IMR-90 (cell line): ENCODE data around the gene DRAXIN. TPM values are rescaled to one million over a fixed set of nuclear protein-coding genes. Genes with fewer than 3 reads are reported as not detected.

Experiments
- BHLHE40 ChIP-seq: fragments of 150-350 bp; IDR thresholded peaks from 2 replicates; pipeline ENCODE4 v1.6.1; 2016; ENCODE audit warnings: mild to moderate bottlenecking, low read depth, low read length
- CHD1 ChIP-seq: IDR thresholded peaks from 2 replicates; pipeline ENCODE4 v1.6.1; 2012; ENCODE audit warnings: low read depth, low read length, improper control_type of control experiment
- ELK1 ChIP-seq: fragments of 150-350 bp; IDR thresholded peaks from 2 replicates; pipeline ENCODE4 v1.6.1; 2016; ENCODE audit warnings: low read depth, mild to moderate bottlenecking, low read length, moderate library complexity, borderline replicate concordance
- MAZ ChIP-seq: IDR thresholded peaks from 2 replicates; pipeline ENCODE4 v1.6.1; 2012; ENCODE audit warnings: low read depth, mild to moderate bottlenecking, low read length, improper control_type of control experiment, moderate library complexity, borderline replicate concordance
- RAD21 ChIP-seq: IDR thresholded peaks from 2 replicates; pipeline ENCODE4 v1.6.1; 2012; ENCODE audit warnings: low read length, improper control_type of control experiment
- polyA plus RNA-seq, 3 experiments: library from polyadenylated mRNA; depleted of rRNA; stranded (reverse); fragments of >200 nt; gene quantifications; 2 replicates each; pipeline ENCODE4 v1.2.3, GENCODE V29; 2012; ENCODE audit warnings: low replicate concordance in 1 of 3
- total RNA-seq: library from RNA; depleted of rRNA; stranded (reverse); fragments of >200 nt; gene quantifications from 2 replicates; pipeline ENCODE4 v1.2.3, GENCODE V29; 2012

Gene DRAXIN
- total and polyA plus RNA-seq, 2 of the 4 experiments (the other 2 are of a cell fraction) = under 0.01 to 0.02 TPM

DNA sequence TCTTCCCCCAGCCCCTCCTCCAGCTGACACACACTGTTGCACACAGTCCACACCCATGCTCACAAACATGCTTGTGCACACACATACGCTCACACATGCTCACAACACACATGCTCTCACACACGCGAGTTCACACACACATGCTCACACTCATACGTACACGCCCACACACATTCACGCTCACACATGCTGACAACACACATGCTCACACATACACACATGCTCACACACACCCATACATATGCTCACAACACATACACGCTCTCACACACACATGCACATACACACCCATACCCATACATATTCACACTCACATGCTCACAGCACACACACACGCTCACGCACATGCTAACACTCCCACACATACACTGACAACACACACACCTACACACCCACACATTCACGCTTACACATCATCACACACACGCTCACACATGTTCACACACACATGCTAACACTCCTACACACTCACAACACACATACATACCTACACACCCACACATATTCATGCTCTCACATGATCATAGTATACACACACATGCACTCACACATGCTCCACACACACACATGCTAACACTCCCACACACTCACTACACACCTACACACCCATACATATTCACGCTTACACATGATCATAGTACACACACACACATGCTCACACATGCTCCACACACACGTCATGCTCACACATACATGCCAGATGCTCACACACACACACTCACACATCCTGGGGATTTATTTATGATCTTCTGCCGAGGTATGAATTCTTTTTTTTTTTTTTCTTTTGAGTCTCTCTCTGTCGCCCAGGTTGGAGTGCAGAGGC, 10.7 kb downstream of the DRAXIN start (continued):
- no peak for TF ChIP-seq RAD21
- TF ChIP-seq MAZ = no peak
- no peak for TF ChIP-seq BHLHE40
- no peak for TF ChIP-seq CHD1
- no peak for TF ChIP-seq ELK1
